NK-92 treated with Interleukin-12 subunit alpha and Interleukin-12 subunit beta, amount 100 ng/mL, for 24 hours (cell line): Measurements from ENCODE around the gene MRTFB.

Source experiments
- DNase-seq: peaks from one replicate; lab custom pipeline; 2025; lab: John Stamatoyannopoulos, UW

MRTFB gene

DNA sequence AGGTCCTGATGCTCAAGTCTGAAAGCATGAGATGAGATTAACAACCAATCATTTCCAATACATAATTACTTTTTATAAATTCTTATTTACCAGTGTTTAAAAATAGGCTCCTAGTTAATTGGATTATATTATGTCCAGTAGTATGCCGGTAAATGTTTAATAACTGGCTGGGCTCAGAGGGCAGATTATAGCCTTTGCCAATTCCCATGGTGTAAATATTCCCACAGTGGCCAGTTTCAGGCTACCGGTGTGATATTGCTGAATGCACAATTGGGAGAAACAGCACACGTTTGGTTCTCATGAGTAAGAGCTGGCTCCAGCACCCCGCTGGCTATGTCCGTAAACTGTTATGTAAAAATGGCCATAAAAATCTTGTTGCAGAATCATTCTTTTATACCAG is 167.6 kb downstream of the MRTFB start:
- no peak for DNase-seq

DNA sequence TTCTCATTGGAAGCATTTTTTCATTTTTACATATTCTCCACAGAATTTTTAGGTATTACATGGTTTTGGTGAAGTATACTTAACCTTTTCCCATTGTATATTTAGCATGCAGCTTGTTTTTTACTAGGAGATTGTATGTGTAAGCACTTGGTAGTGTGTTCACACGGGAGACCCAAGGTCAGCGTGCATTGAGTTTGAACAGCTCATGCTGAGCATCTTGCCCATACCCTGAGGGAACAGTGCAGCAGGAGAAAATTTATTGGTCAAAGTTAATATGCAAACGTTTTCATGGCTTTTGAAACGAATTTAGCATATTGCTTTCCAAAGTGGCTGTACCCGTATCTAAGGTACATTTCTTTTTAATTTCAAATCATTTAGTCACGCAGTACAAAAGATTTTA is 168.7 kb downstream of the MRTFB start:
- DNase-seq = no peak

DNA sequence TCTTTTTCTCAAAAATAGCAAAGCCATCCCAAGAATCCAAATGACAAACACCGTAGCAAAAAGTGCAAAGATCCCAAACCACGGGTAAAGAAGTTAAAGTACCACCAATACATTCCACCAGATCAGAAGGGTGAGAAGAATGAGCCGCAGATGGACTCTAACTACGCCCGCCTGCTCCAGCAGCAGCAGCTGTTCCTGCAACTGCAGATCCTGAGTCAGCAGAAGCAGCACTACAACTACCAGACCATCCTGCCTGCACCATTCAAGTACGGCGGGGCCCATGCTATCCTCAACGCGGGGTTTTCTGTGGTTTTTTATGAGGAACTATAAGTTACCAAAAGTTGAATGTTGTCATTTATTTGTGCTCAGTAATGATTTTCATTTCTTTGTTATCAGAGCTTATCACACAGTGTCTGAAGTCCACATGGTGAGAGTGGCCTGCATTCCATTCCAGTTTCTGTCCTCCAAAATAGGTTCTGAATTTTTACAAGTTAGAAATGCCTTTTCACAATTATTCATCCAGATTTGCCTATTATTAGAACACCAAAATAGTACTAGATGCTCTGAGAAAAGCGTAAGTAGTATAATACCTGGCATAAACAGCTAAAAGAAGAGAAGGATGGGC is 169.2 kb downstream of the MRTFB start:
- no peak for DNase-seq

DNA sequence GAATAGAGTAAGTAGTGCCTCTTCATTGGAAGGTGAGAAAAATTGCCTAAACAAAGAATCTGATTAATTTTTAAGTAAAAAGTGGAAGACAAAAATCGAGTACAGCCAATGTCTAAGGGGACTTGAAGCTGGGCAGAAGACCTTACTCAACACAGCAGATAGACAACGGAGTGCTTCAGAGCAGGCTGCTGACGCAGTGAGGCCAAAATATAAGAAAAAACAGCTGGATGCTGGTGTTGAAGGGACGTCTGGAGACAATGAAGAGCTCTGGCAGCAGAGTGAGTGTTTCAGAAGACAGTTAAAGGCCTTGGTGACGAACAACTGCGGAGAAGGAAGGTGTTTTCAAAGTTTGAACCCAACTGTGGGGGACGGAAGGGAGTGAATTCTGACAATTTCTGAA is 169.8 kb downstream of the MRTFB start:
- DNase-seq = no peak

DNA sequence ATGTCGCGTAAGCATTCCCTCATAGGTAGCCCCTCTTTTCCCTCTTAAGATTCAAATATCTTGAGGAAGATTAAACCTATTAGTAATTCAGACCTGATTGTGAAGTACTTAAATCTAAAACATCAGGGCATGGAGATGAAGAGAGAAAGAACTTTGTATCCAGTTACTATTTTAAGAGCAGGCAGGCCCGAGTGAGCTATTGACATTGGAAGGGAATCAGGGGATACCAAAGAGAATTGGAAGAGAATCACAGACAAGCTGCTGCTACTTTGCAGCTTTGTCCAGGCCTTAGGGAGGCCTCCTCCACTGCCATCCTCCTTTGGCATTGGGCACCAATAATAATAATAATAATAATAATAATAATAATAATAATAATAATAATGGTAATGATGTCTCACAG is 170.5 kb downstream of the MRTFB start:
- DNase-seq = no peak

DNA sequence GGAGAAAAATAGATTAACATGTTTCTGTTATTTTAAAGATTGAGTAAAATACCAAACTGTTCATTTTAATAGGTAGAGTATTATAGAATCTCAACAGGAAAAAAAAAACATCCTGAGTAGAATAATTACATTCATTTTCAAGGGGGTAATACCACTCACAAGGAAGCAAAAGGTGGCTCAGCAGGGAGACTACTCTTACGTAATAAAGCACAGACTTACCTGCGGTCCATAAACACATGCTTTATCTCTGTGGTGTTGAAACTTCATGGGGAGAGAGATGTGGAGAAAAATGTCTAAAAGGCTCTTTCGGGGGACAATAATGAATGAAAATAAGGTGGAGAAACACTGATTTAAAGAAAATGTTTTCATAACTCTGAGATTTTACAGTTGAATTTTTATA is 171.7 kb downstream of the MRTFB start:
- no peak for DNase-seq

DNA sequence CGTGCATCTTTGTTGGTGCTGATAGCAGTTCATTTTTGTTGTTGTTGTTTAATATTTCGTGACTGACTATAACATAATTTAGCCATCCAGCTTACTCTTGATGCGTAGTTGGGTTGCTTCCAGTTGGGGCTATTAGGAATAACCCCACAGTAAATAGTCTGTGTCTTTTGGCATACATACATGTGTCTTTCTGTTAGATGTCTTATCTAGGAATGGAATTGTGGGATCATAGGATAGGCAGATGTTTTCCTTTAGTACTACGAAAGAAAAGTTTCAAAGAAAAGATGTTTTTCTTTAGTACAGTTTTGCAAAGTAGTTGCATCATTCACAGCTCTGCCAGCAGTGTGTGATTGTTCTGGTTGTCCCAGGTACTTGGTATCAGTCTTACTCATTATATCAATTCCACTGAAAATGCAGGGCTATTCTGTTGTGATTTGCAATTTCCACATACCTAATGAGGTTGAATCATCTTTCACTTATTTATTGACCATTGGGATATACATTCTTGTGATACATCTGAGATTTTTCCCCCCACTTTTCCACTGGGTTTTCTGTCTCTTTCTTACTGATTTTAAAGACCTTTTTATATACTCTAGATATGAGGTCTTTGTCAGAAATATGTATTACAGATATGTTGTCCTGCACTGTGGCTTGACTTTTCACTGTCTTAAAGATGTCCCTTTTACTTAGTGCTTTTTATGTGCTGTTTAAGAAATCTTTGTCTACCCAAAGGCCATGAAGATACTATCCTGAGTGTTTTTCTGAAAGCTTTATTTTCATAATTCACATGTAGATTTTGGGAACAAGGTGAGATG is 173.3 kb downstream of the MRTFB start:
- DNase-seq = no peak

DNA sequence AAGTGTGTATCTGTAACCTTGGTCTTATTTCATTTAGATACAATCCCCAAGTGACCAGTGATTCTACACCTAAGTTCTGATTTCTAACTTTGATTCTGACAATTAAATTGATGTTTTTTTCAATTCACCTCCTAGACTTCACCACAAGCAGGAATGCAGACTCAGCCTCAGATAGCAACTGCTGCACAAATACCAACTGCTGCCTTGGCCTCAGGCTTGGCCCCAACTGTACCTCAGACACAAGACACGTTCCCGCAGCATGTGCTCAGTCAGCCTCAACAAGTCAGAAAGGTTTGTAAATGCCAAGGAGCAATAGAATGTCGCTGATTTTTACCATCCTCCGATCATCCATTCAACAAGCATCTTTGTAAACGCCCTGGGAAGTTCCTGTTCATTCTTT is 177.7 kb downstream of the MRTFB start:
- DNase-seq = no peak

DNA sequence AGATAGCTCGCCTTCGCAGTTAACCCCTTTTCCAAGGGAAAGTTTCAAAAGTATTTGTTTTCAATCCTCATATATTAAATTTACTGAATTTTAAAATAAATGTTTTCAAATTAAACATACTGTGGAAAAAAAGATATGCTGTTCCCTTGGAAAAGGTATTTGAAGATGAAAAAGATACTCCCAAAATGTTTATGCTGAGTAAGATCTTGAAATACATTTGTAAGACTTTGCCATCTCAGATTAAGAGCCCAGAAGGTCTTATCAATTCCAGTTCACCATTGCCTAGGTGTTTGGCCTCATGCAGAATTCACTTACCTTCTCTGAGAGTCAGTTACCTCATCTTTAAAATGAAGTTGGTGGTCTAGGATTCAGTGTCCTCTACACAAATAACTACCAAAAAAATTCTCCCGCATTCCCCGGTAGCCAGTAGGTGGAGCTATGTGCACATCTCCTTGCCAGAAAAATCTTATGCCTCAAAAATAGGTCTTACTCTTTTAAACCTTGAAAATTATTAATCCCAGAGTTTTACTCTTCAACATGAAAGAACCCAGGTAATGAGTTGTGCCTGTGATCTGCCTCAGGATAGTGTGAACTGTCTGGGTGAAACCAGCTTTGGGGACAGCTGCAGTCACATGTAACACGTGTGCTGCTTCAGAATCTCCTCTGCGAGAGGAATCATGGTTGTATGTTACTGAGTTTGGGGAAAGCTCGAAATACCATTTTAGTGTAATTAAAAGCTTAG is 178.3 kb downstream of the MRTFB start:
- DNase-seq = no peak

DNA sequence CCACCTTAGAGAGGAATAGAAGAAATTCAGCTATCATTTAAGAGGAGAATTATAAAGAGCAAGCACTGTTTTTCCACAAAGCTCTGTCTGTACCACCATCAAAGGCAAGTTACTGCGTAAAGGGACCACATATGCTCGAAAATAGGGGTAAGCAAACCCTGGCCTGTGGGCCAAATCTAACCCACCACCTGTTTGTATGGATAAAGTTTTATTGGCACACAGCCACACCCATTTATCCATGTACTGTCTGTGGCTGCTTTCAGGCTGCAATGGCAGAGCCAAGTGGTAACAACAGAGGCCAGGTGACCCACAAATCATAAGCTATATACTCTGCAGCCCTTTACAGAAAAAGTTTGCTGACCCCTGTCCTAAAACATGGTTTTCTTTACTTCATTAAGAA is 180.3 kb downstream of the MRTFB start:
- no peak for DNase-seq

DNA sequence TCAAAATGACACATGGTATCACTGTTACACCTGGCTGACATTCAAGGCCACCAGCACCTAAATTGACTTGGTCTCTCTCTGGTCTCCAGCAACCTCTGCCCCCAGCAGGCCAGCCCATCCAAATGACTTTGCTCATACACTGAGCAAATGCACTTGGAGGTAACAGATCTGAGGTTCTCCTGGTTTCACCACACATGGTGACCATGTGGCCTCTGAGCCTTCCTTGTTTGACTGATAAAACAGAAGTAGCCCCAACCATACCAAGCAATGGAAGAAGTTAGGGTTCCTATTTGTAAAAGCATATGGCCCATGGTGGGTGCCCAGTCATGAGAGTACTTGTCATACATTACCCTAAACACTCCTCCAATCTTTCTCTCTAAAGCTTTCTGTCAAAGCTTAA is 181.7 kb downstream of the MRTFB start:
- DNase-seq = no peak

DNA sequence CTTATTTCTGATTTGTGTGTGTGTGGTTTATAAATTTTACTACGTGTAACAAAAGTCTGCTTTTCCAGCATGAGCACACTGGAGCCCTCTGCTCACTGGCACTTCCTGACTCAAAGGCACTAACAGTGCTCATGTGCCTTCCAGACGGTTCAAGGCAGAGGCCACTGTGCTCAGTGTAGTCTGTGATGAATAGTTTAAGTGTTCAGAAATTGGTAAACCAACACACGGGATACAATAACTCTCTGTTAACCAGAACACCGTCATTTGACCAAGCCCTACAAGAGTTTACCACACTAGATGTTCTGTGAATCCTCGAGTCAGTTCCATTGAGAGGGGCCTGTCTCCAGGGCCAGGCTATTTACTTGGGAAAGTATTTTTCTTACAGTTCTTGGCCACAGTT is 191.9 kb downstream of the MRTFB start:
- DNase-seq = no peak

DNA sequence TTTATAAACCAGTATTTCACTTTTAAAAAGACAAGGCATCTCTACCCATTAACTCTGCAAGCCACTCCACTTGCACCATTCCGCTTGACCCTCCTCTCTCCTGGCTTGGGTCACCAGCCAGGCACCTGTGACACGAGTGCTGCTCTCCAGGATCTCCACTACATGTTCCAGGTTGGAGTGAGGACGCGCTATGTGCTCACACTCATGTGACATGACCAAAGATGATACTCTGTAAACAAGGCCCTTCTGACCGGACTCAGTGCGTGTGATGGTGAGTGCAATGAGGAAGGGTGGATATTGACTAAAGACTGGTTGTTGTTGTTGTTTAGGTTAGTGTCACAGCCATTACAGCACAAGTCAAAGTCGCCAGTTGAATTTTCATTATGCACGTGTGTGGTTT is 192.7 kb downstream of the MRTFB start:
- DNase-seq = no peak

DNA sequence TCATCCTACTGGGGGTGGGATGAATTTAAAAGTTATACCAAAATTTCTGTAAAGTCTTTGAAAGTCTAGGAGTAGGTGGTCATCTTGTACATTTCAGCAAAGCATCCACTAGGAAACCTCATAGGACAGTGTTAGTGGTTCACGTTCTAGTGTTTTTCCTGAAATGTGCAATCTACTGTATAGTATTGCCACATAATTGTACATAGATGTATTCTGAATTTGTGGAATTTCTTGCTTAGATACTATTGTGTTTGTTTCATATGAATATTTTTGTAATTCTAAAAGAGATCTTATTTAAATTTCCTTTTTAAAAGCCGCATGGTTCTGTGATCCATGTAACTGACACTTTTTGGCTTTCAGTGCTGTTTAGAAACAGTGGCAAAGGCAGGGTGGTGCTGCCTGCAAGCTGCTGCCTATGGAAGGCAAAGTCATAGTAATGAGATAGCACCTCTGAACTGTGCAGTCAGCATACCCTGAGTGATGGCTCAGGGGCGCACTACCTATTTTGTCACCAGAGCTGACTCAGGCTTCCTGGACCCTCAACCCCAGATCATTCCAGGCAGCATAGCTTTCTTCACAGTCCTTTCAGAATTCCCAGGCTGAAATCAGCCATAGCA is 193.3 kb downstream of the MRTFB start:
- DNase-seq = no peak

DNA sequence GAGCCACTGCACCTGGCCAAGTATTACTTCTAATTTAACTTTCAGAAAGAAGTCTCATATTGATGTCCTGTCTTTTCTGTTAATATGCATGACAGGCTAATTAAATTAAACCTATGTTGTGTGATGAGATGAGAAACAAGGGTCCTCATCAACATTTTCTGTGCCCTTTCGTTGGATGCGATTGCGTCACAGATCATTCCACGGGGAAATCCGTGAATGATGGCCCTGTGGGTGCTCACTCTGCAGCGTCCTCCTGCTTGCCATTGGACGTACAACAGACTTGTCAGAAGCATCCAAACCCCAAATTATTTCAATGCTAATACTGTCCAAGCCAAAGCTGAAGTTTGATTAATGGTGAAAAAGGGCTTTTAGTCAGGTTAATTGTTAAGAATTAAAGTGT is 197.0 kb downstream of the MRTFB start:
- no peak for DNase-seq

DNA sequence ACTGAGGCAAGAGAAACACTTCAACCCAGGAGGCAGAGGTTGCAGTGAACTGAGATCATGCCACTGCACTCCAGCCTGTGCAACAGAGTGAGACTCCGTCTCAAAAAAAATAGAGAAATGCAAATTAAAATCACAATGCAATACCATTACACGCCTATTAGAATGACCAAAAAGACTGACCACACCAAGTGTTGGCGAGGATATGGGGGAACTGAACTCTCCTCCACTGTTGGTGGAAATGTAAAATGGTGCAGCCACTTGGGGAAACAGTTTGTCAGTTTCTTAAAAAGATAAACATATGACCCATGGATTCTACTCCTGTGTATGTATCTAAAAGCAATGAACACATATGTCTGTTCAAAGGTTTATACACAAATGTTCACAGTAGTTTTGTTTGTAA is 204.8 kb downstream of the MRTFB start:
- DNase-seq = no peak

DNA sequence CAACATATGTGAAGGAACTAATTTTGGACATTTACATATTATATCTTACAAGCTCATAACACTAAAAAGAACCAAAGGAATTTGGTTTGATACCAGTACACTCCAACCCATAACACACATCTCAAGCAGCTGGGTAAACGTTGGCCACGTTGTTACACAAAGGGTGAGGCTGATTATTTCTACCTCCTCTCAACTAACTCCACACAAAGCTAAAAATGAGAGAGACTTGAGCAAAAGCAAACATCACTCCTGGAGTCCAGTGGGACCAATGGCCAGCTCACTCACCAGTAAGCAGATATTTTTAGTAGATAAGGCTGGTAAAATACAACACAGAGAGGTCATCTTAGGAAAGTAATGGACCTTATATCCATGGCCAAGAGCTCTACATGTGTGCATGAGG is 207.6 kb downstream of the MRTFB start:
- no peak for DNase-seq

DNA sequence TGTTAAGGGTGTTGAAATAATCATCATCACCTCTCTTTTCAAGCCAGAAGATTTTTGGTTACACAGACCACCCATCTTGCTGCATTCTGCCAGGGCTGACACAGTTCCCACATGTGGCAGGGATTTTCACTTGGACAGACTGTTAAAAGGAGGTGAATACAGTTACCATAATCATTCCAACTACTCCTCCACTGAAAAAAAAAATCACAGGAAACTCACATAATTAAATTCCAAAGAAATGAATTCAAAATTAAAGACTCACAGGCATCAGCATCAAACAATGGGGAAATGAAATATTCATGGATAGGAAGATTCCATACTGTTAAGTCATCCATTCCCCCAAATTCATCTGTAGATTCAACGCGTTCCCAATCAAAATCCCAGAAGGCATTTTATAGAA is 209.4 kb downstream of the MRTFB start:
- DNase-seq = no peak

DNA sequence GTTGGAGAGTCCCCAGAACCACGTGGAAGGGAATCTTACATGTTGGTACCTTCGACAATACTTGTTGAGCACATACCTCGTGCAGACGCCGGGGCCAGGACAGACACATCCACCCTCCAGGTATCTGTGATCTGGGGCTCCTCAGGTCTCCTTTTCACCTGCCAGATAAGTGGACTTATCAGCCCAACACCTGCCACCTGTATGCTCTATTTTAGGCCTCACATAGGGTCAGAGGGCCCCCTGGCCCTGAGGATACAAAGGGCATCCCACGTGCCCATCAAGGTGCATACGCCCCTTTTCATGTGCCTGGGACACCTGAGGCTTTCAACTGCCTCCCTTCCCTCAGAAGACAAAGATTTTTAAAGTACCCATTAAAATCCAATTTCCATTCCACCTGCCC is 212.7 kb downstream of the MRTFB start:
- DNase-seq = no peak

DNA sequence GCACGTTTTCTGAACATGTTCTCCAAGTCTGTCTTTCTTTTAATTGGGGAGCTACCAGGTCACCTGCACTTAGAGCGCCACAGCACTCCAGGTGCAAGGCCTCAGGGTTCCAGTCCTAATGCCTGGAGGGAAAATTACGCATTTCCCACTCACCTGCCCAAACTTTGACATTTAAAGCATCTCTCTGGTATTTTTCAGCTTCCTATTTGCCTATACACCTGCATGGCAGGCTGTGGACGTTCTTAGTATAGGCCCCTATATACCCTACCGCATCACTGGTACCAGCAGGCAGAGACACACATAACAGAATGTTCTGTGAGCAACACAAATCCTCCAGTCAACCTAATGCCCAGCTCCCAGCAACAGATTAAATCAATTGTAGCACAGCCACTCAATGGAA is 213.3 kb downstream of the MRTFB start:
- DNase-seq = no peak

DNA sequence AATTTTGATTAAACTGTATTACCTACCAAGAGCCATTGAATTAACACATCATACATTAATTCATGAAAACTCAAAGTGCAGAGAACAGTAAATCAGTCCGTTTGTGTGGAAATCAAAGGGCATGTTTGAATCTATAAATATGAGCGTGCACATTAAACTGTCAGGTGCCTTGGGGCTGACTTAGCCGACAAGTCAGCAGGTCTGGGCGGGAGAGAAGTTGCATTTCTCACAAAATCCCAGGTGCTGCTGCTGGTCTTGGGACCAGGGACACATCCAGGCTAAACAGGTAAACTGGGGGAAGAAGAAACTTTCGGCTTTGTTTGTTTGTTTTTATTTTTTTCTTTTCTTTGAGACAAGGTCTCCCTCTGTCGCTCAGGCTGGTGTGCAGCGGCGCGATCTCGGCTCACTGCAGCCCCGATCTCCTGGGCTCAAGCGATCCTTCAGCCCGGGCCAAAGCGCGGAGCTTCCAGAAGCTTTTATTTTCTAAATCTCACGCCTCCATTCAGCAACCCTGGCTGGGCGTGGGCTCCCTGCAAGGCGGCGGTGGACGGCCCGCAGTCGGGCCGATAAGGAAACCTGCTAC is 213.9 kb downstream of the MRTFB start:
- DNase-seq = no peak
